HepG2 (cell line): ENCODE results near the gene JAK1. TPM values are rescaled to one million over a fixed set of nuclear protein-coding genes. Genes with fewer than 3 reads are reported as not detected.

Experiments
- BCL6 ChIP-seq: IDR thresholded peaks from 2 replicates; pipeline ENCODE4 v1.6.1; 2016; ENCODE audit warnings: missing genetic modification reagents, missing compliant biosample characterization
- DNMT3B ChIP-seq: conservative IDR thresholded peaks from 2 replicates; pipeline ENCODE4 v1.6.1; 2016; ENCODE audit warnings: missing biosample characterization, control low read depth
- ETV5 ChIP-seq: IDR thresholded peaks from 2 replicates; pipeline ENCODE4 v1.6.1; 2018; ENCODE audit warnings: missing biosample characterization, missing genetic modification reagents, inconsistent platforms, borderline replicate concordance
- FOXA3 ChIP-seq: IDR thresholded peaks from 2 replicates; pipeline ENCODE4 v1.6.1; 2016; ENCODE audit warnings: missing genetic modification reagents, missing compliant biosample characterization
- FOXM1 ChIP-seq: sonication (generic); formaldehyde crosslinking; IDR thresholded peaks from 2 replicates; pipeline ENCODE4 v1.5.0; 2020; ENCODE audit warnings: missing genetic modification reagents
- GABPB1 ChIP-seq: IDR thresholded peaks from 2 replicates; pipeline ENCODE4 v1.6.1; 2016; ENCODE audit warnings: mild to moderate bottlenecking, missing genetic modification reagents, moderate library complexity, missing compliant biosample characterization
- GLMP ChIP-seq: sonication (generic); formaldehyde crosslinking; IDR thresholded peaks from 2 replicates; pipeline ENCODE4 v1.9.0; 2021; ENCODE audit warnings: missing genetic modification reagents, mild to moderate bottlenecking, borderline replicate concordance
- HMGXB4 ChIP-seq, 2 experiments: sonication (generic) in 1 of 2; formaldehyde crosslinking in 1 of 2; IDR thresholded peaks; 2 replicates each; pipeline versions ENCODE4 v1.4.0 to v1.6.1; 2018 to 2020; ENCODE audit warnings: missing genetic modification reagents in 2 of 2, borderline replicate concordance in 1 of 2, low read depth in 1 of 2, mild to moderate bottlenecking in 1 of 2, missing biosample characterization in 1 of 2
- KDM5B ChIP-seq: sonication (generic); formaldehyde crosslinking; IDR thresholded peaks from 2 replicates; pipeline ENCODE4 v1.4.0; 2020; ENCODE audit warnings: missing genetic modification reagents, mild to moderate bottlenecking, borderline replicate concordance
- LBX2 ChIP-seq: sonication (generic); formaldehyde crosslinking; IDR thresholded peaks from 2 replicates; pipeline ENCODE4 v1.5.0; 2020; ENCODE audit warnings: missing genetic modification reagents, mild to moderate bottlenecking, borderline replicate concordance
- NCOA2 ChIP-seq: sonication (generic); formaldehyde crosslinking; IDR thresholded peaks from 2 replicates; pipeline ENCODE4 v1.8.0; 2022; ENCODE audit warnings: inconsistent platforms
- NR2C2 ChIP-seq: sonication (generic); formaldehyde crosslinking; IDR thresholded peaks from 2 replicates; pipeline ENCODE4 v1.4.0; 2020; ENCODE audit warnings: missing genetic modification reagents, mild to moderate bottlenecking, moderate library complexity, borderline replicate concordance
- POGZ ChIP-seq: sonication (generic); formaldehyde crosslinking; IDR thresholded peaks from 2 replicates; pipeline ENCODE4 v1.4.0; 2020; ENCODE audit warnings: mild to moderate bottlenecking, missing genetic modification reagents
- SALL1 ChIP-seq: sonication (generic); formaldehyde crosslinking; IDR thresholded peaks from 2 replicates; pipeline ENCODE4 v1.8.0; 2022; ENCODE audit warnings: mild to moderate bottlenecking, missing genetic modification reagents
- ZBTB10 ChIP-seq: sonication (generic); formaldehyde crosslinking; IDR thresholded peaks from 2 replicates; pipeline ENCODE4 v1.4.0; 2020; ENCODE audit warnings: missing genetic modification reagents, borderline replicate concordance
- ZMAT3 ChIP-seq: sonication (generic); formaldehyde crosslinking; conservative IDR thresholded peaks from 2 replicates; pipeline ENCODE4 v1.7.0; 2021; ENCODE audit warnings: missing genetic modification reagents
- ZMYM2 ChIP-seq: sonication (generic); formaldehyde crosslinking; IDR thresholded peaks from 2 replicates; pipeline ENCODE4 v1.8.0; 2022; ENCODE audit warnings: mild to moderate bottlenecking, missing genetic modification reagents
- ZNF180 ChIP-seq: sonication (generic); formaldehyde crosslinking; IDR thresholded peaks from 2 replicates; pipeline ENCODE4 v1.4.0; 2020; ENCODE audit warnings: low read depth, missing genetic modification reagents, borderline replicate concordance
- ZNF329 ChIP-seq: sonication (generic); formaldehyde crosslinking; IDR thresholded peaks from 2 replicates; pipeline ENCODE4 v1.9.0; 2021; ENCODE audit warnings: low read depth, mild to moderate bottlenecking, missing genetic modification reagents
- ZSCAN21 ChIP-seq: sonication (generic); formaldehyde crosslinking; IDR thresholded peaks from 2 replicates; pipeline ENCODE4 v1.8.0; 2022; ENCODE audit warnings: mild to moderate bottlenecking, missing genetic modification reagents, moderate library complexity, borderline replicate concordance
- polyA plus RNA-seq, 8 experiments: library from polyadenylated mRNA; depleted of rRNA in 3 of 8; stranded (reverse) in 7 of 8; unstranded in 1 of 8; fragments of >200 nt; fragmentation: Illumina TruSeq in 4 of 8; extraction: Trizol in 4 of 8; gene quantifications; 2 replicates each; pipeline versions ENCODE4 v1.2.1 to v1.2.3, GENCODE V29; 2011 to 2016; ENCODE audit warnings: low read depth in 4 of 8, missing spikeins in 1 of 8, mixed read lengths in 1 of 8; ENCODE audit not compliant: insufficient read depth in 1 of 8
- total RNA-seq, 5 experiments: library from RNA; depleted of rRNA; stranded (reverse); fragments of >200 nt; fragmentation: Illumina TruSeq; extraction: Trizol; gene quantifications; 2 replicates each; pipeline ENCODE4 v1.2.3, GENCODE V29; 2016; ENCODE audit warnings: low read depth in 1 of 5

Gene JAK1
- total and polyA plus RNA-seq, 2 of the 13 experiments (the other 11 are each of a cell fraction or from before 2014, with no cell fraction given) = 23.9 to 42.4 TPM

- TF ChIP-seq FOXM1 (CRISPR knock-in tag) = no peak
- peak; percentile 29; the same call in 1 of the 2 replicates for TF ChIP-seq ETV5 (CRISPR knock-in tag)
- no peak for TF ChIP-seq ZSCAN21 (CRISPR knock-in tag)
- 0 out of 2 replicates have a peak, but pooled peaks have one; percentile 12 for TF ChIP-seq BCL6 (CRISPR knock-in tag)
- TF ChIP-seq KDM5B (CRISPR knock-in tag) = no peak
- TF ChIP-seq LBX2 (CRISPR knock-in tag) = no peak
- no peak for TF ChIP-seq ZNF329 (CRISPR knock-in tag)
- 0 out of 2 replicates have a peak, but pooled peaks have one; percentile 23 for TF ChIP-seq DNMT3B (CRISPR knock-in tag)
- peak; percentile 17; the same call in 1 of the 2 replicates for TF ChIP-seq FOXA3 (CRISPR knock-in tag)
- TF ChIP-seq GABPB1 (CRISPR knock-in tag) = 0 out of 2 replicates have a peak, but pooled peaks have one; percentile 13
- TF ChIP-seq ZMAT3 (CRISPR knock-in tag) = no peak
- TF ChIP-seq POGZ (CRISPR knock-in tag) = peak; percentile 70
- no peak for TF ChIP-seq NCOA2 (CRISPR knock-in tag)
- TF ChIP-seq ZNF180 (CRISPR knock-in tag) = no peak
- TF ChIP-seq ZBTB10 (CRISPR knock-in tag) = no peak
- TF ChIP-seq HMGXB4 (CRISPR knock-in tag; IDR thresholded peaks at IDR 0.05; ENCODE audit: borderline replicate concordance in 1 of 2, low read depth in 1 of 2) = no peak
- peak; percentile 36; the same call in 1 of the 2 replicates for TF ChIP-seq NR2C2
- no peak for TF ChIP-seq GLMP (CRISPR knock-in tag)
- TF ChIP-seq ZMYM2 (CRISPR knock-in tag) = peak; percentile 72; the same call in 1 of the 2 replicates
- peak; percentile 42; the same call in 1 of the 2 replicates for TF ChIP-seq SALL1 (CRISPR knock-in tag)
- TF ChIP-seq, all 625 proteins: peak for 42
Measured at GRCh38 chr1:64934115-64934877, 32.1 kb downstream of the JAK1 start (continued).
